ENCODE results near the gene DNAJC27.

The DNAJC27 gene

DNA sequence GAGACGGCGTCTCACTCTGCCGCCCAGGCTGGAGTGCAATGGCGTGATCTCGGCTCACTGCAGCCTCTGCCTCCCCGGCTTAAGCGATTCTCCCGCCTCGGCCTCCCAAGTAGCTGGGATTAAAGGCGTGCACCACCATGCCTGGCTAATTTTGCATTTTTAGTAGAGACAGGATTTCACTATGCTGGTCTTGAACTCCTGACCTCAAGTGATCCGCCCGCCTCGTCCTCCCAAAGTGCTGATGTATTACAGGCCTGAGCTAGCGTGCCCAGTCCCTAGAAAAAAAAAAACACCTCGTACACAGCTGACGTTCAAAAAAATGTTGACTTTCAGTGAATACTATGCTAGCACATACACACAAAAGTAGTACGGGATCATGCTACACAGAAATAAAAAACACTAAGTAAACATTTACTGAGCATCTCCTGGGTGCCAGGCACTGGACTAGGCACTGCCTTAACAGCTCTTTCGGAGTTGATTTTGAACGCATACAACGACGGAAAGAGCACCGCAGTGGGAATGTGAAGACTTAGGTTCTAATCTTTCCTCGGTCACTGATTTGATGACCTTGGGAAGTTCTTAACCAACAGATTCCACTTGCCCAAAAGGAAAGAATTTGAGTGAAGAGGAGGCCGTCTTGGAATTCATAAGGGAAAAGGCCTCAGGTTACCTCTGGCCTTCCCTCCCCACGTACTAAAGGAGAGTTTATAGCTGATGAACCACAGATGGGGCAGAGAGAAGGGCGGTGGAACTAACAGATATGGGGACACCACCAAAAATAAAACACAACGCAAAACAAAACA, 1.1 kb downstream of the DNAJC27 start:
- DNase-seq (ENCODE audit: low spot score): no peak

DNA sequence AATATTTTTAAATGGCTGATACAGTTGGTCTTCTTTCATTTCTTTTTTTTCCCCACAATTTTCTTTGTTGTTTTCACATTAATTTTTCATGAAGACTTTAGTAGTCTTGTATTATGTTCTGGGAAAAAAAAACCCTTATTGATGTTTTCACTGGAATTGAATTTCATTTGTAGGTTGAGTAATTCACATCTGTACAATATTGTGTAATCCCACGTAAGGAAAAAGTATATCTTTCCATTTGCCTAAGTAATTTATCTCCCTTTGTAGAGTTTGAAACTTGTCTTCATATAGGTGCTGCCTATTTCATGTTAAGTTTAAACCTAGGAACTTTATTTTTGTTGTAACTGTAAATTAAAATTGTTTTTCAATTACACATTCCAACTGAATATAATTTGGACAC, 2.0 kb downstream of the DNAJC27 start:
- DNase-seq (ENCODE audit: low spot score): no peak

DNA sequence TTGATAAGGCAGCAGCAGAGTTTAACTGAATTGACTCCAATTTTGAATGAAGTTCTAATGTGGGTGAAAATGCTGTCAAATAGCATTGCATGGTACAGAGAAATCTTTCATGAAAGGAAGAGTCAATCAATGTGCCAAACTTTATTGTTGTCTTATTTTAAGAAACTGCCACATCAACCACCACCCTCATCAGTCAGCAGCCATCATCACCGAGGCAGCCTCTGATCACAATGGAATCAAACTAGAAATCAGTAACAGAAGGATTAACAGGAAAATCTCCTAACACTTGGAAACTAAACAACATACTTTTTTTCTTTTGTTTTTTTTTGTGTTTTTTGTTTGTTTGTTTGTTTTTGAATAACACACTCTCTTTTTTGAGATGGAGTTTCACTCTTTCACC, 9.9 kb downstream of the DNAJC27 start:
- DNase-seq (ENCODE audit: low spot score): no peak

DNA sequence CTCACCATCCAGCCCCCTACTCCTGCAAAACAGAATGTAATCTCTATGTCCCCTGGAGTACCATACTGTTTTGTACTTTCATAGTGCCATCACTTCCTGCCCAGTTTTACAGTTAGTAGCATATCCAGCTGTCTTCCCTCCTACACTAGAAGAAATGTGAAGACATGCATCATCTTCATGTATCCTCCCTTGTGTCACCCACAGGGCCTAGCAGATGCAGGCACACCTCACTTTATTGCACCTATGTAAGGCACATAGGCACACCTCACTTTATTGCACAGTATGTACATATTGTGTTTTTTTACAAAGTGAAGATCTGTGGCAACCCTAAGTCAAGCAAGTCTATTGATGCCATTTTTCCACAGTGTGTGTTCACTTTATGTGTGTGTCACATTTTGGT, 12.0 kb downstream of the DNAJC27 start:
- DNase-seq (ENCODE audit: low spot score): no peak

DNA sequence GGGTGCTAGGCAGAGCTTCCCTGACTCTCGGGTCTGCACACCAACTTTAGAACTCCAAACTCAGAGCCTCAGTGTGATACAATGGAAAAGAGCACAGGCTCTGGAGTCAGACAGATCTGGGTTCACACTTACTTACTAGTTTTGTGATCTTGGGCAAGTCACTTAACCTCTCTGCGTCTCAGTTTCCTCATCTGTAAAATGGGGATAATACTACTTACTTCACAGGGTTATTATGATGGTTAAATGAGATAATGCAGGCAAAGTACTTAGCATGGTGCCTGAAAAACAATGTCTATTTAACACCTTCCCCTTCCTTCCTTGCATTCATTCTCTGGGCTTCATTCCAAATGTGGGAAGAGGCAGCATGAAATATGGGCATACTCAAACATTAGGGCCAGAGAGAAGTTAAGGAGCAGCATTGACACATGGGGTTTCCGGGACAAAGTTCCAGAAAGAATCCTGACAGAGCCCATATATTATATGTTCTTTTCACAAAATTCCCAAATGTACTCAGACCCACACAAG, 13.3 kb downstream of the DNAJC27 start:
- no peak for DNase-seq (ENCODE audit: low spot score)

DNA sequence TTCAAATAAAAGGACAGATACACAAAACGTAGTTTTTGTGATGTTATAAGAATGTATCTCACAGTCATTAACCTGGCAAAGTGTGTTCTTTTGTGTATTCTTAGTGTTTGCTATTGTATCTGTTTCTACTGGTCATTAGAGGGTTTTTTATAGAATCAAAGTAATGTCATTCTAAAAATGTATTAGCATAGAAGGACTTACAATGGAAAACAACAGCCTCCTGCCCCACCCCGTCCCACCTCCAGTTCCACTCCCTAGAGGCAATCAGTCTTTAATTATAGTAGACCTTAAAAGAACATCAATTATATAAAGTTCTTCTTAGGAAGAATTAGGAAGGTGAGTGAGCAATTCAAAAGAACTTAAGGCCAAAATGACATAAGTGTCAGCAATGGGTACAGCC, 13.8 kb downstream of the DNAJC27 start:
- no peak for DNase-seq (ENCODE audit: low spot score)

DNA sequence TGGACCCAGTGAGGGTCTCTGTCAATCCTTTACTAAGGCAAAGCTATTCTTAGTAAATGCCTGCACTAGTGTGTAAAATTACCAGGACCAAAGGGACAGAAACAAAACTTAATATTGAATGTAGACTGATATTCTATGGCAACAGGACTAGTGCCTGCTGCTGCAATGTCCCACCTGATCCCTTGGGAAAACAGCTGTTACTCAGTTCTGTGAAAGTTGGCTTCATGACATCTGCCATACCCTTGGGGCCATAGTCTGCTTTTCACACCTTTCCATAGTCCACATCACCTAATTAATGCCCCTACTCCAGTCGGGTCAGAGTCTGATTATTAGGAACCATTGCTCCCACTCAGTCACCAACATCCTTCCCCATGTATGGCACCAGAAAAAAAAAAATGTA, 14.5 kb downstream of the DNAJC27 start:
- peak; percentile 62 for DNase-seq (ENCODE audit: low spot score)

DNA sequence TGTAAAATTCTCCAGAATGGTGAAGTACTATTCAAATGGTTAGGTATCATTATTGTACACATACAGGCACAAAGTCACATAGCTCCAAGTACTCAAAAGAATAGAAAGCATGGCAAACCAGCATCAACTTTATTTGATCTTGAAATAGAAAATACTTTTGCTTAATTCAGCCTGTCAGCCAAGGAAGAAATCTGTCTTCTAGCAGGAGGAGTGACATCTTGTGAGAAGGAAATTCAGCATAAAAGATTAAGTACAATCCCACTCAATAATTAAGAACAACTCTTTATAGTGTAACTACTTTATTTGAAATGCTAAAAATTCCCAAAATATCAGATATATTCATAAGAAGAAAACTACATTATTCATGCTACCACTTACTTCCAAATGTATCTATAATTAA, 15.8 kb downstream of the DNAJC27 start:
- no peak for DNase-seq (ENCODE audit: low spot score)

DNA sequence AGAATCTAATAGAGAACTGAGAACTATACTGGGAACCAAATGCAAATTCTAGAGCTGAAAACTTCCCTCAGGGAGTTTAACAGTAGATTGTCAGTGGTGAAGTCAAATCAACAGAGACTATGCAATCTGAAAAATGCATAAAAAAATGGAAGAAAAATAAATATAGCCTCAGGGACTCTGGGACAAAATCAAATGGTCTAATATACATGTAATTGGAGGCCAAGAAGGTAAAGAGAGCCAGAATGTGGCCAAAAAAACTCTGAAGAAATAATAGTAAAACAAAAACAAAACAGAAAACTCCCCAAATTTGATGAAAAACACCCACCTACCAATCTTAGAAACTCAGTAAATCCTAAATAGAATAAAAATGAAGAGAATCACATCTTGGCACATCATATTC, 16.5 kb downstream of the DNAJC27 start:
- DNase-seq (ENCODE audit: low spot score): no peak

DNA sequence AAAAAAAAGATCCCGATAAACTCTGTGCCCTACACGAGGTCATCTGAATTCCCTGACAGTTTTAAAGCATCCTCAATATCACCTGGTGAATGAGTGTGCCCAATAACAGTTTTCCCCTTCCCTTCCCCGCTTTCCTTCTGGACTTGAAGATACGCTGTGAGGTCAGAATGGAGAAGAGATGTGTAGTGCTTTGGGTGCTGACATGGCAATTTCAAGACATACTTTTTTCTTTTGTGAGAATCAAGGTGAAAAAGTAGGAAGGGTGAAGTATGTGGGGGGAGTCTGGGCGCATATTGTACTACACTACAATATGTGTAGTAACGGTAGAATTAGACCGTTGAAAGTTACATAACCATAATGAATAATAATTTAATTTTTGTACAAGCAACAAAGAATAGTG, 21.7 kb downstream of the DNAJC27 start:
- no peak for DNase-seq (ENCODE audit: low spot score)

DNA sequence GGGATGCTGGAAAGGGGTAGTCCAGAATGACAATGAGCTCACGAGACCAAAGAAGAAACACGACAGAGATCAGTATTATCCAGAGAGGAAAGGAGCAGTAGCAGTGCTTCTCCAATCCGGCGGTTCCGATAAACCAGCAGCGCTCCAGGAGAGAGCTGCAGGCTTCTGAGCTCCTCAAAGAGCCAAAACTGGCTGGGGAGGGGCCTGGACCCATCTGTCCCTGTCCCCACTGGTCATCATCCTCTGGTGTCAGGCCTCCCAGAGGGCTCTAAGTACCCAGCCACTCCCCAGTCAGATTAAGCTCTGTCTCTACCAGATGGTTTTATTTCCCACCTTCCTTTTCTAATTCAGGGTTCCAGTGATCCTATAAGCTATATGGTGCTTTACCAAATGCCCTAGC, 23.2 kb downstream of the DNAJC27 start:
- peak; percentile 53 for DNase-seq (ENCODE audit: low spot score)

DNA sequence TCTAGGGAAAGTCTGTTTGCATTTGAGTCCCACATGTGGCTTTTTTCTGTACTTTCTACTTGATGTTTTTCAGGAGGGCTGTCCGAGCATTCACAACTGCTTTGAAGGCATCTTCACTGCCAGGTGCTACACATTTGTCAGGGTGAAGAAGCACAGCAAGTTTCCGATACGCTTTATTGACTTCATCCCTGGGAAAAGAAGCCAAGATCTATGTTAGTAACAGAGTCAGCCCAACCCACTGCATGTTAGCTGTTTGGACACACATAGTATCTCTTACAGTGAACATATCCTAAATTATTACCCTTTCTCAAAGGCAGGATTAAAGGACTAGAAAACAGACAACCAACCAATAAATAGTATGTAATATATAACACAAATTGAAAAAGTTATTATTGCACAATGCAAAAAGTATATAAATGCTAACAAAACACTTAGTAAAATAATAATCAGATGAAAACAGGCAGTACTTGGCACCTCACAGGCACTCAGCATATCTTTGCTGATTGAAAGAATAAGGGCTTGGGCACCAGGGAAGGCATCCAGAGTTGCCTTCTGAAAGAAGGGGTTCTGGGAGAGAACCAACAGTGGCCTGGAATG, 24.1 kb downstream of the DNAJC27 start:
- no peak for DNase-seq (ENCODE audit: low spot score)

DNA sequence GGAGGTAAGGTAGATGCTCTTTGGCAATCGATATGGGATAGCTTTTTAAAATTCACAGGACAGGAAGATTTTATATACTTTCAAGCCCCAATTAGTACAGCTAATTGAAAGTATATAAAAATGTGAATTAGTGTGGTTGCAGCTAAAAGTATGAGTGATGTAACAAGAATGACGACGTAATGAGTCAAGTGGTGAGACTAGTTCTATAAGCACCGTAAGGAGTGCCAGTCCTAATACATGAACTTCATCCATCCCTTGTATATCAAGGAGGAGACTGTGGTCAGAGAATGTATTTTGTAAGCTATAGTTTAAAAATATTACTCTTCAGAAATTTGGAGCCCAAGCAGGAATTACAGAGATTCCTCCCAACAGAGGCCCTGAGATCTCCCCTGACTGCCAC, 25.8 kb downstream of the DNAJC27 start:
- DNase-seq (ENCODE audit: low spot score): no peak

DNA sequence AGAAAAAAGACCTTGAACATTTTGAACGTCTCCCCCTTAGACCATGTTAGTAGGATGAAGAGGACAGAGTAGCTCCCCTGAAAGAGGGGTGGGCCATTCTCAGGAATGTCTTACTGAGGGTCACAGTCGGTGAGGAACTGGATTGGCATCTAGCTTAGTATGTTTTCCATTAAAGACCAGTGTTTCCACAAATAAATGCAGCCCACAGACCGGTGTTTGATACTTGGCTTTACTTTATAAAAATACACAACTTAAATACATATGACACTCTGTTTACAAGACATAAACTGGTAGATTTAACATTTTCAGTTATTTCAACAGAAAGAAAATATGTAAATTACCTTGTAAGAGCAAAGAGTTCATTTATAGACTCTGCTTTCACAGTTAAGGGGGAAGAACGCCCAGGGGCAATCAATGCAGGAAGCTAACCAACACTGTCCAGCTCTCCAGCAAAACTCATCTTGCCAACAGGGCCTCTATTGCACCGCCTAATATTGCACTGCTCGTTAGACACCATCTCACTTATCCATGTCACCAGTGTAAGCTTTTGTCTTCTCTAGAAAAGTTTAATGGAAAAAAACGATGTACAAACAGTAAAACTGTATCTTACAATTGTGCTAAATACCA, 28.2 kb downstream of the DNAJC27 start:
- DNase-seq (ENCODE audit: low spot score): no peak

DNA sequence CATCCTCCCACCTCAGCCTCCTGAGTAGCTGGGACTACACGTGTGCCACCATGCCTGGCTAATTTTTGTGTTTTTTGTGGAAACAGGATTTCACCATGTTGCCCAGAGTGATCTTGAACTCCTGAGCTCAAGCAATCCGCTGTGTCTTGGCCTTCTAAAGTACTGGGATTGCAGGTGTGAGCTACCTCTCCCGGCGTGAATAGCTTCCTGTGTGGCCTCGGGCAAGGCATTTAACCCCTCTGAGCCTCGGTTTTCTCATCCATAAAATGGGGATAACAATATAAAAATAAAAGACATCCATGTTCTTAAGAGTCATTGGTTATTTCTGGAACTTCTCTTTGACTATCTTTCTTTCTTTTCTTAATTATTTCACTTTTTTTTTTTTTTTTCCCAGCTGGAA, 32.4 kb downstream of the DNAJC27 start:
- DNase-seq (ENCODE audit: low spot score): no peak

DNA sequence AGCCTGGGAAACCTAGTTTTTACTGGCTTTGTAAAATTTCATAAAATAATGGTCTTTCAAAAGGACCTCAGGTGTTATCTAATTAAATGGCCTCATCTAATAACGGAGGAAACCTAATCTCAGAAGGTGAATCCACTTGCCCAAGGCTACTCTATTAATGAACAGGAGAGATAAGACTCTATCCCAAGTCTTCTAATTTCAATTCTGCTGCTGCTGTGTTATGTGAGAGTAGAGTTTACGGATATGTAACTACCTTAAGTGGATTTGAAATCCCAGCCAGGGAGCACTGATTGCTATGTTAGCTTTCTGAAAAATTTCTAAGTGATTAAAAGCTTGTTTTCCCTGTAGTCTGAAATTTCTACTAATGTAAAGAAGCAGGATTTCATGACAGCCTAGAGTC, 34.5 kb downstream of the DNAJC27 start:
- DNase-seq (ENCODE audit: low spot score): no peak

DNA sequence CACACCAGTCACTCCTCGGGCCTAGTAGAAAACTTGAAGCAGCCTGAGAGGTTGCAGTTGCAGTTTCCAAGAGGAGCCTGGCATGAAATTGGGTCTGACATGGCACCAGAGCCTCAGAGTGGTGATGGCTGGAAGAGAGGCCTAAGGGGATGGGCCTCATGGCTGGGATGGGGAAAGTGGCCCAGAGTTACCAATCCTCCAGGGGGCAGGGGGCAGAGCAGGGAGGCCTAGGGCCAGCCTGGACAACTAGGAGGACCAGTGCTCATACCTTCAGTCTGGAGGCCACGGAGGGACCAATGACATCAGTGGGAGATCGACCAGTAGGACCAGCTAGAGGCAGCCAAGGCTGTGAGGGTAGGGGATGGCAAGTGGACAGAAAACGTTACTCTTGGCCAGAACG, 36.6 kb downstream of the DNAJC27 start:
- DNase-seq (ENCODE audit: low spot score): no peak

DNA sequence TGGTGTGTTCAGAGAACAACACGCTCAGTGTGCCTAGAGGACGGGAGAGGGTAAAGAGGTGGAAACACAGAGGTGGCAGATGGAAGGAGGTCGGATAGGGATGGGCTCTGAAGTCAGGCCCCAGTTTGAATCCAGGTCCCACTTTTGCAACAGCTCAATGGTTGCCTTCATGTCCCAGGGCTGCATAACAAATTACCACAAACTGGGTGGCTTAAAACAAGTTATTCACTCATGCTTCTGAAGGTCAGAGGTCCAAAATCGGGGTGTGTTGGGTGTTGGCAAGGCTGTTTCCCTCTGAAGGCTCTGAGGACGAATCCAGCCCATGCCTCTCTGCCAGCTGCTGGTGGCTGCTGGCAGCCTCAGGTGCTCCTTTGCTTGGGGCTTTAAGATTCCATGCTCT, 39.0 kb downstream of the DNAJC27 start:
- no peak for DNase-seq (ENCODE audit: low spot score)

DNA sequence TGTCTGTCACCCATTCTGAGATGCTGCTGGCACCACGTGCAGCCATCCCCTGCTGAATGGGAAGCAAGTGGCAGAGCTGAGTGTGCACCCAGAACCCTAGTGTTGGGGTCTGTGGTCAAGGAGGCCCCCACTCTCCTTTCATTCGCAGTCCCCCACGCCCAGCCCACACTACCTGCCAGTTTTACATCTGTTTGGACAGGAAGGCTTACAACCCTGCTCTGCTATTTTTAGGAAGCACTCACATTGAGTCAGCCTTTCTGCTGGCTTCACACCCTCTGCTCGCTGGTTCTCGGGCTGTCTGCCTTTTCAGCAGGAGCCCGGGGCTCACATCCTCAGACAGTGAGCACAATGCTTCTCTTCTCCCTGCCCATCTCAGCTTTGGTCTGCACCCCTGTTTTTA, 41.0 kb downstream of the DNAJC27 start:
- no peak for DNase-seq (ENCODE audit: low spot score)

DNA sequence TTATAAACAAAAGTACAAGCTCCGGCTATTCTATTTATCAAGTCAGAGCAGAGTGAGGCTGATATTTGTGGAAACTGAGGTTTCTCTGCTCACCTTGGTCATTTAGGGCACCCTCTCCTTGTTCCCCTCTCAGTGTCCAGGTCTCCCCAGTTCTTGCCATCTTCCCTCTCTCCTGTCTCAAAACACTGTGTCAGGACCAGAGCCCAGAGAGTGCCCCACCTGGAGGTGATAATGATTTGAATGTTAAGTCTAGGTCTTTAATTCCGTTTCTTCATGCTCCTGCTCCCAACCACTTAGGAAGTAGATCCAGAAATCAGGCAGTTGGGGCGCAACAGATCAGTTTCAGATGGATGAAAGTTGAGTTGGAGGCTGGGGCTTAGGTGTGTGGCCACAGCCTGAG, 42.5 kb downstream of the DNAJC27 start:
- no peak for DNase-seq (ENCODE audit: low spot score)

DNA sequence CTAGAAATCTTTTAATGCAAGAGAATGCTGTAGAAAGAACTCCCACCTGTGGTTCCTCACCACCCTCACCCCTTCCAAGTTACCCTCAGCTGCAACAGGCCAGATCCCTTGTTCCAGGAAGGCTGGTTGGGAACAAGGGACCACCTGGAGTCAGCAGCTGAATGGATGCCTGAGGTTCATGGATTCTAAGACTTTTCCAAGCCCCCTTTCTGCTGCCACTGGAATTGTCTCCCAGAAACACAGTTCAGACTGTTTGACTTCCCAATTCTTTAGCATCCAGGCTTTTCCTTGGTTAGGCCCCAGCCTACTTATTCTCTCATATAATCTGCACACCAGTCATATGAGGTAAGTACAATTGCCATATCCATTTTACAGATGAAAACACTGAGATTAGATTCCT, 43.7 kb downstream of the DNAJC27 start:
- no peak for DNase-seq (ENCODE audit: low spot score)

DNA sequence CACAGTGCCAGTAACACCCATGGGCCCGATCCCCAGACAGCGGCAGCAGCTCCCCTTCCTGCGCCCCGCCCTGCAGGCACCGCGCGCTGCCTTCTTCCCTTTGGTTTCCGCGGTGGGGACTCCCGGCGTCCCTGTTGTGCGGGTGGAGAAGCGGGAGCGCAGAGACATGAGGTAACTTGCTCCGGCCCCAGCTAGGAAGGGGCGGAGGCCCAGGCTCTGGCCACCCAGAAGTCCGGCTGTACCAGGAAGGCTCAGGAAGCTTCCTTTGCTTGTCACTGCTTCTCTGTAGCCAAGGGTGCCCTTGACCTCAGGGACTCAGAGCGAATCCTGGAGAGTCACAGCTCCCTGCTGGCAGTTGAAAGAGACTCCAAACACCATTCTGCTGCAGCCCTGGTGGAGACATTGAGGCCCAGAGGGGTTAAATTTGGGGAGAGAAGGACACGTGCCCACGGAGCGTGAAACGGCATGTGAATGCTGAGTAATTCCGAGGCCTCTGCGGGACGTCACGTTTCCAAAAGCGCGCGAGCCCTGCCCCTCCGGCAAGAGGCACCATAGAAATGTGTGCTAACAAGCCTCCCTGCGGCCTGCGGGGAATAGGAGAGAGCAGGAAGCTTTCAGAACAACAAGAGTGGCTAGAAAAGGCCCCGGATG, 45.0 kb downstream of the DNAJC27 start:
- no peak for DNase-seq (ENCODE audit: low spot score)

DNA sequence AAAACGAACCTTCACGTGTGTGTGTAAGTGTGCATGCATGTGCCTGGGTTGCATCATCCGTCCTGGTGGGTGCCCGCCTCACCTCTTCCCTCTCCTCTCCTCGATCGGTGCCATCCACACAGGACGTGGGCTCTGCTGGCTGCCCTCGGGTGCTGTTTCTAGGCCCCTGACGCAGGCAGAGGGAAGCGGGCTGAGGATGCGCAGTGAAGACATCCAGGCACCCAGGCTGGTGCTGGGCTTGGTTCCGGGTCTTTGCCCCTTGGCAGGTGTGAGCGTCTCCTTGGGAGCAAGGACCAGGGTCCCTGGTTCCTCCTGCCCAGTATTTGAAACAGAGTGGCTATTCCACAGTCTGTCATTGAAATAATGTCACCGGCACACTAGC, 45.5 kb downstream of the DNAJC27 start:
- no peak for DNase-seq (ENCODE audit: low spot score)

Measured in D341Med (cell line).